ENCODE measurements around the gene ASTL.
"Not testable (repeated sequence)": the region's sequence is repeated elsewhere in the genome, so short reads cannot be mapped to it uniquely, and the experiment has no call there.

Gene ASTL

DNA sequence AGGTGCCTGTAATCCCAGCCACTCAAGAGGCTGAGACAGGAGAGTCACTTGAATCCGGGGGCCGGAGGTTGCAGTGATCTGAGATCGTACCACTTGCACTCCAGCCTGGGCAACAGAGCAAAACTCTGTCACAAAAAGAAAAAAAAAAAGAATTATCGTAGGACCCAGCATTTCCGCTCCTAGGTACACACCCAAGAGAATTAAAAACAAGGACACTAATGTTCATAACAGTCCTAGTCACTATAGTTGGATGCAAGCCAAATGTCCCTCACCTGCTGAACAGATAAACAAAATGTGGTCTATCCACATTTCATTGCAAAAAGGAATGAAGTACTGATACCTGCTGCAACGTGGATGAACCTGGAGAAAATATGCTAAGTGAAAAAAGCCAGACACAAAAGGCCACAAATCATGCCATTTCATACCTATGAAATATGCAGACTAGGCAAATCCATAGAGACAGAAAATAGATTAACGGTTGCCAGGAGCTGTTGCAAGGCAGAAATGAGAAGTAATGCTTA, 43.1 kb downstream of the ASTL start:
- DNase-seq = peak; percentile 19

DNA sequence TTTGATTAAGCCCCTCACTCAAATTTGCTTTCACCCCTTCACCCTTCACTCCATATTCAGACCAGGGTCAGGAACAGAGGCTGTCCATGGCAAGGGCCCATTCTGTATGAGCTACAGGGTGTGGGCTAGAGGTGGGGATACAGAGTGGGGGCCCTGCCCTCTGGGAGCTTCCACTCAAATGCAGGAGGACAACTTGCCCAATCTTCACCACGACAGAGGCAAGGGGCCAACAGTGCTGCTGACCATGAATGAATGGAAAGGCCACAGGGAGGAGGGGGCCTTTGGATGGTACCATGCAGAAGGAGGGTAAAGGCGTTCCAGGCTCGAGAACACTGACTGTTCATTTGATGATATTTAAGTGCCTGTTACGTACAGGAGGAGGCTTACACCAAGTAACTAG, 44.8 kb downstream of the ASTL start:
- no peak for DNase-seq

- no peak for DNase-seq
These were observed 45.4 kb downstream of the ASTL start for GRCh38 chr2:96092951-96093350.

DNA sequence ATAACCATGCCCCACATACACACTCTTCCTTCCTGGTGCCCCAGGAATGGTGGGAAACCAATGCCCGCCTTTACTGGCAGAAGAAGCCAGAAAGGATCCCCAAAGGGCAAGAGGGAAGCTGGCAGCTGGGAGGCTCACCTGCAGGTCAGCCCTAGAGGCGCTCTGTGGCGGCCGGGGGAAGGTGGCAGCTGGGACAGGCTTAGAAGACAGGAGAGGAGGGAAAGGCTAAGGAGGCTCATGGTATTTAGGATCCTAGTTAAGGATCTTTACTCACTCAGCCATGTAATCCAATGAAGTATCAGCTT, 45.8 kb downstream of the ASTL start:
- DNase-seq = no peak

GRCh38 chr2:96091711-96092572, 46.4 kb downstream of the ASTL start:
- peak; percentile 10 for DNase-seq

- no peak for DNase-seq
These were observed 47.1 kb downstream of the ASTL start for GRCh38 chr2:96091141-96091710.

GRCh38 chr2:96090196-96090926, 47.9 kb downstream of the ASTL start:
- DNase-seq = no peak

GRCh38 chr2:96089356-96090195, 48.7 kb downstream of the ASTL start:
- DNase-seq = peak; percentile 12

- peak; percentile 28 for DNase-seq
These were observed 49.7 kb downstream of the ASTL start for GRCh38 chr2:96088340-96089335.

GRCh38 chr2:96087130-96087529, 51.2 kb downstream of the ASTL start:
- DNase-seq = no peak

DNA sequence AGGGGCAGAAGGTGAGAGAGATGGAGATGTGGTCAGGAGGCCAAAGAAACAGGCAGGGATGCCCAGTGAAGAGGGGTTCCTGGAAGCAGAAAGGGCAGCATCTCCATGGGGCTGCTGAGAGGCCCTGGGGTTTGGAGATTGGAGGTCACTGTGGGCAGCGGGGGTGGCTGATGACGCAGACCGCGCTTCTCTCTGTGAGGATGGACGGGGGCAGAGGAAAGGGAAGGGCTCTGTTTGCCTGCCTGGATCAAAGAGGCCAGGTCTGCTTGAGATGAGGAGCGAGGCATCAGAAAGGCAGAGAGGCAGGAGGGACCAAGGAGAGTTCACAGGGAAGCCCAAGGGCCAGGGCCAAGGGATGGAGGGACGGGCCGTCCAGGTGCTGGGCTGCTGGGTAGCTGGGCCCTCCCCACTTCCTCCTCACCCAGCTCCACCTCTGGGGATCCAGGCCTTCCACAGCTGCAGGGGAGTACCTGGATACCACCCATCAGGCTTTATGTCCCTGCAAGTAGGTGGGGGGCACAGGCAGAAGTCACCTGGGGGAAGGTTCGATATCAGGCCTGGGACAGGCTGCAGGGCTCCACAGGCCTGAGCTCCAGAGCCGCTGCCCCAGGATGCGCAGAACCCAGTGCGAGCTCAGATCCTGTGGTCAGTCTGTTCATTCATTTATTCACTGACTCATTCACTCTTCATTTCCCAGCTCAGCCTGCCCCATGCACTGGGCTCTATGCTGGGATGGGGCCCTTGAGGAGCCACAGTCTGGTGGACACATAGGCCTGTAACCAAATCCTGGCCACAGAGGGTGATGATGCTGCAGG, 52.6 kb downstream of the ASTL start:
- no peak for DNase-seq

DNA sequence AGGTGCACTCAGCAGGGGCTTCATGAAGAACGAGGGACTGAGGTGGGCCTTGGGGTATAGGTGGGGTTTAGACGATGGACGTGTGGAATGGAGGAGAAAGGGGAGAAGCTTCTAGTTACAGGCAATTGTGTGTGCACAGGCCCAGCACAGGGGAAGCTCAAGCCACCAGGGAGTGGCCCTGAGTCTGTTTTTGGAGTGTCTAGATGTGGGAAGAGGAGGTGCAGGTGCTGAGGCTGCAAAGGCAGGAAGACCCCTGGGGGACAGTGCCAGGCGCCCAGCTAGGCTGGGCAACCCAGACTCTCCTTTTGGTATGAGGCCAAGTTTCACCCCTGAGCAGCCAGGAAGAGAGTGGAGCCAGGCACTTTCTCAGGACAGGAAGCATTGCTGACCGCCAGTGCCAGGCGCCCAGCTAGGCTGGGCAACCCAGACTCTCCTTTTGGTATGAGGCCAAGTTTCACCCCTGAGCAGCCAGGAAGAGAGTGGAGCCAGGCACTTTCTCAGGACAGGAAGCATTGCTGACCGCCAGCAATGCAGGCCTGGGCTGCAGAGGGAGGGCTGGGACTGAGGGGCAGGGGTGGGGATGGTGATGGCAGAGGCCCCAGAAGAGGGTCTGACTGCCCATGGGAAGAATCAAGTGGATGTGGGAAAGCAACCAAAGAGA, 53.3 kb downstream of the ASTL start:
- not testable (repeated sequence) for DNase-seq

DNA sequence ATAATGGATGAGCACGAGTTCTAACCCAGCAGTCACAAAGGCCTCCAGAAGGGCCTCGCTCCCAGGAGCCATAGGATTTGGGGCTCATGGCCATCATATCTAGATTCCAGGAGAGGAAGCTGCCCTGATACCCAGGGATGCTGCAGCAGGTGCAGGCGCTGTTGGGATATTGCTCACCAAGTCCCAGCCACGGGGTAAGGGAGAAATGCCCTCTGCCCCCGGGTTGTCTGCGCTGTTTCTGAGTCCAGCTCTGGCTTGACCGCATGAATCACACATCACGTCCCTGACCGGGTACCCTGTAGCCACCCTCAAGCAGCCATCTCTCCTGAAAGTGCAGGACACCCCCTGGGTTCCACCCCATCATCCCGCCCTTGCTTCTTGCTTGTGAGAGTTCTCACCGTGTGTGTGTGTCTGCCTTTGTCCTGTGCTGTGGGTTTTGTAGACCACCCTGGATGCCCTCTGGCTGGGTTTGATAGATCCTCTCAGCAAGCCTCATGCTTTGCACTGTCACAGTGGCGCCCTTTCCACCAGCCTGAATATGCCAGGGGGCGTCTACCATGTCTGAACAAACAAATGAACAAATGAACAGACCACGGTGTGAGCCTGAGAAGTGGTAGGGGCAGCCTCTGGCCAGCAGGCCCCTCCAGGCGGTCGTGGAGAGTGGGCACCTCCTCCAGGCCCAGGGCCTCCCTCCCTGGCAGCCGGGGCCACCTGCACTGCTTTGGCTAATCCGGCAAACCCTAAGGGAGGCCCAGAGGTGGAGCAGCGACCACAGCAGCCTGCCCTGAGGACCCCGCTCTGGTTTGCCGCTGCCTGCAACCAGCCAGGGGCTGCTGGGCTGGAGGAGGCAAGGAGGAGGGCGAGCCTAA, 54.1 kb downstream of the ASTL start:
- DNase-seq = no peak

DNA sequence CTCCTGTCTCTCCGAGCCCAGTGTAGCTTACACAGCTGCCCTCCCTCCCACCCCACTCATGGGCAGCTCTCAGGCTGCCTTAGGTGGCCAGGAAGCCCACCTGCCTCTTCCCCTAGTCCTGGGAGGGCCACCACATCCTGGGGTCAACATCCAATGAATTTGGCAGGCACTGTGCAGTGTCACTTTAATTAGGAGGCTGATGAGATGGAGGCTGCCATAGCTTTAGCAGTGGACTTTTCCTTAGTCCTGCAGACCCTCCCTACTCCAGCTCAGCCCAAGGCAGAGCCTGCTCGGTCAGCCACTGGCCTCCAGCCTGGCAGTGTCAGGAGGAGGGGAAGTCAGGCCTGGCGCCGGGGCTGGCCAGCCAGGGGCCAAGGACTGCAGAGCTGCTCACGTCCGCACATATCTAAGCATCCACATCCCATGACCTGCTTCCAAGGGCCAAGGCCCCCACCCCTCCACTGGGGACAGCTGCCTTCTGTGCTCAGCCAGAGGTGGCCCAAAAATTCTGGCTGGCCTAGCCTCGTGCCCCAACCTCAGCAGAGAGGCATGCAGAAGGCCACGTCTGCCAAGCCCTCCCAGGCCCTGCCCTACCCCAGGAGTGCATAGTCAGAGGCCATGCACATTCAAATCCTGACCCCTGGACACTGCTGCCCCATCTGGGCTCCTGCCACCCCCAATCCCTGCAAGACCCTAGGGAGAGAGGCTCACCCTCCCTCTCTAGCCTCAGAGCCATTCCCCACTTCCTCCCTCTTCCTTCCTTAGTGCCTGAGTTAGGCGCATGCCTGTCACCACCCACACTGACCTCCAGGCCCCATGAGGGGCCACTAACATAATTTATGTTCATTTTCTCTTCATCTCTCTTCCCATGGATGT, 55.0 kb downstream of the ASTL start:
- DNase-seq = no peak

GRCh38 chr2:96082211-96083063, 55.9 kb downstream of the ASTL start:
- no peak for DNase-seq

DNA sequence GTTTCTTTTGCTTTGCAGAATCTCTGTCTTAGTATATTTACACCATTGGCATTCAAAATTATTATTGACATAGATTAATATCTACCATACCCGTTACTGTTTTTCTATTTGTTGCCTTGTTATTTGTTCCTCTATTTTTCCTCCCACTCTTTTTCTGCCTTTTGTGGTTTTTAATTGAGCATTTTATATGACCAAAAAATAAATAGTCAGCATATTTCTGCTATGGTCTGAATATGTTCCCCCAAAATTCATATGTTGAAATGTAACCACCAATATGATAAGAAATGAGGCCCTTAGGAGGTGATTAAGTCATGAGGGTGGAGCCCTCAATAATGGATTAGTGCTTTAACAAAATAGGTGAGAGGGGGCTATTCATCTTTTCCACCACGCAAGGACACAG, 57.3 kb downstream of the ASTL start:
- no peak for DNase-seq

DNA sequence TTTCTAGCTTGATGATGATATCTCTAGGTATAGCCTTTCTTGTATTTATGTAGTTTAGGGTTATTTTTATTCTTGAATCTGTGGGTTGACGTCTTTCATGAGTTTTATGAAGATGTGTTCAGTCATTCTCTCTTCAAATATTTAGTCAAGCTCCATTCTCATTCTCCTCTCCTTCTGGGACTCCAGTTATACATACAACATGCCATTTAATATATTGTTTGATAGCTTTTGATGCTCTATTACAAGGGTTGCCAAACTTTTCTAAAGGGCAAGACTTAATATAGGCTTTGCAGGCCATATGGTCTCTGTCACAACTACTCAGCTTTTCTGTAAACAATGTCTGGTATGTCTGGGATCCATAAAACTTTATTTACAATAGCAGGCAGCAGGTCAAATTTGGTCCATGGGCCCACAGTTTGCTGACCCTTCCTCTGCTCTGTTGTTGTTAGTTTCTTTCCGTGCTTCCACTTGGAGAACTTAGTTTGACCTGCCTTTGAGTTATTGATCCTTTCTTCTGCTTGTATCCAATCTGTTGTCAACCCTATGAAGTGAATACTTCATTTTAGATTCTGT, 63.0 kb downstream of the ASTL start:
- DNase-seq = no peak
